ENCODE data around the gene CIAPIN1. TPM values are rescaled to one million over a fixed set of nuclear protein-coding genes. Genes with fewer than 3 reads are reported as not detected.
"Not testable (repeated sequence)": the region's sequence is repeated elsewhere in the genome, so short reads cannot be mapped to it uniquely, and the experiment has no call there.

Gene CIAPIN1
- total and polyA plus RNA-seq, 5 donors, result 32.1 to 63.2 (median 52.1) TPM

DNA sequence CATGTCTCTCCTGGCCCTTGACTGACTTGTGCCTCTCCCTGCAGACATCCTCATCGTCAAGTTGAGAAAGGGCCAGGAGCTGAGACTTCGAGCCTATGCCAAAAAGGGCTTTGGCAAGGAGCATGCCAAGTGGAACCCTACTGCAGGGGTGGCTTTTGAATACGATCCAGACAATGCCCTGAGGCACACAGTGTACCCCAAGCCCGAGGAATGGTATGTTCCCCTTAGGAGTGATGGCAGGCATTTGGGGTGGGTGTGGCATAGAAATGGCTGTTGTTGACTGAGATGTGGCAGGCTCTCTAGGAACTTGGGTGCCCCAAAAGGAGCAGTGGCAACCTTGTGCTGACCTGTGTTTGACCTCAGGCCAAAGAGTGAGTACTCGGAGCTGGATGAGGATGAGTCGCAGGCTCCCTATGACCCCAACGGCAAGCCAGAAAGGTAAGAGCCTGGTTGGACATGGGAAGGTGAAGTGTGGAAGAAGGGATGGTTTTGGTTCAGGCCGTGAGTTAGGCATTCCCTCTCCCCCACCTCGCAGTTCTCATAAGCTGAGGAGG is 22.8 kb upstream of the CIAPIN1 start:
- intact Hi-C loops (cut with DNase I), result loop anchor here in 1 of 4 donors (10.0 kb wide), 1 partner anchor 45 kb away; no protein-coding TSS in a partner anchor
- peak; percentile 3 to 18 for ATAC-seq
- H3K9me3 ChIP-seq (ENCODE audit: control insufficient read depth, low read length), result no peaks in the 10 kb centered on the region
- WGBS, result 73% methylated on average over 9 of the region's 9 CpGs
- H3K4me1 ChIP-seq (ENCODE audit: control insufficient read depth, insufficient read depth, low read length), result peaks cover 9% of the 10 kb centered on the region
- no peak for DNase-seq
- no peak overlapping the region for H3K4me3 ChIP-seq (ENCODE audit: low read length)
- H3K27me3 ChIP-seq (ENCODE audit: control insufficient read depth, insufficient read depth), result no peaks in the 10 kb centered on the region
- H3K27ac ChIP-seq (ENCODE audit: low read length), result no peak overlapping the region

DNA sequence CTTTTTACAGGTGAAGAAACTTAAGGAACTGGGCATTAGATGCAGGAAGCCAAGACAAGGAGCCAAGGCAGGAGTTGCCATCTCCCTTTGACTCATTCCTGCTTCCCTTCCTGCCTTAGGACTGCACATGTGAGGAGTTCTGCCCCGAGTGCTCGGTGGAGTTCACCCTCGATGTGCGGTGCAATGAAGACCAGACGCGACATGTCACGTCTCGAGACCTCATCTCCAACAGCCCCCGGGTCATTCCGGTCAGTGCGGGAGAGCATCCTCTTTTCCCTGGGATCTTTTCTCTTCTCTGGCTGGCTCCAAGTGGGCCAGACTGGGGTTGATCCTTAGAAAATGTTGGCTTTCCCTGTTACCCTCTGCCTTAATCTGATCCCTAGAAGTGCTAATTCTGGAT is 21.9 kb upstream of the CIAPIN1 start:
- 78% methylated on average over 11 of the region's 11 CpGs for WGBS
- Histone ChIP-seq H3K9me3 (ENCODE audit: control insufficient read depth, low read length) (no peaks in the 10 kb centered on the region), H3K27ac (ENCODE audit: low read length) (no peak overlapping the region), H3K27me3 (ENCODE audit: control insufficient read depth, insufficient read depth) (no peaks in the 10 kb centered on the region), H3K4me1 (ENCODE audit: control insufficient read depth, insufficient read depth, low read length) (peaks cover 12% of the 10 kb centered on the region), H3K4me3 (ENCODE audit: low read length) (no peak overlapping the region)
- intact Hi-C loops (cut with DNase I), result loop anchor here in 1 of 4 donors (10.0 kb wide), 1 partner anchor 46 kb away; no protein-coding TSS in a partner anchor
- DNase-seq (no peak), ATAC-seq (no peak)

DNA sequence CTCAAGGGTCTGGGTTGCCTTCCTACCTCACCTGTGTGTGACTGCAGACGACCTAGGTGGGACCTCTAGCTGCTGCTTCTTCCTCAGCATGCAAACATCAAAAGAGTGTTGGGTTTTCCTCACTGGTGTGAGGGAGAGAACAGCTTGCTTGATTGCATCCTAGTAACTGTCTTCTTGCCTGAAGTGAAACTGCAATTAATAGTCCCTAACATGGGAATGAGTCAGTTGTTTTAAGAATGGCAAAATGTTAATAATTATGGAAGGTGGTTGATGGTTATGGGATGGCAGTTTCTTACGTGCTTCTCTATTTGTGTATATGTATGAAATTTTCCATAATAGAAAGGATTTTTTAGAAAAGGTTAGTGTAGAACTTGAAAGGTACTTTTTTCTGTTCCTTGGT is 21.2 kb upstream of the CIAPIN1 start:
- intact Hi-C loops (cut with DNase I), result loop anchor here in 1 of 4 donors (10.0 kb wide), 1 partner anchor 46 kb away; no protein-coding TSS in a partner anchor
- DNase-seq (no peak), ATAC-seq (no peak)
- H3K27me3 ChIP-seq (ENCODE audit: control insufficient read depth, insufficient read depth), result no peaks in the 10 kb centered on the region
- H3K9me3 ChIP-seq (ENCODE audit: control insufficient read depth, low read length), result no peaks in the 10 kb centered on the region
- no peak overlapping the region for H3K4me3 ChIP-seq (ENCODE audit: low read length)
- H3K4me1 ChIP-seq (ENCODE audit: control insufficient read depth, insufficient read depth, low read length), result peaks cover 12% of the 10 kb centered on the region
- WGBS, result 92% methylated on average over 2 of the region's 2 CpGs
- no peak overlapping the region for H3K27ac ChIP-seq (ENCODE audit: low read length)

DNA sequence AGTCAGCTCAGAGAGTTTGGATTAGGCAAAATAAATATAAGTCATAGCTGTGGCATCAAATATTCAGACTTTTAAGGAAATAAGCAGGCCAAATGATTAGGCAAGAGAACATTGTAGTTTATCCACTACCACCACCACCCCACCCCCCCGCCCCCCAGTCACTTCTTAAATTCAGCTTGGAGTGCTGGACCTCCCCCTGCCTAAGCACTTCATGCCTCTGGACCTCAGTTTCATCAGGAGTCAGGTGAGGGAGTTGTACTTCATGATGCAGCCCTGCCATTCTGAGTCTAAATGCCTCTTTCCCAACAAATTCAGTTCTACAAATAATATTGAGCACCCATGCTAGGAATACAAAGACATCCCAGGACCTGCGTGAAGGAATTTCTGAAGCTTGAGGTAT is 17.3 kb upstream of the CIAPIN1 start:
- peaks cover 3% of the 10 kb centered on the region for H3K4me1 ChIP-seq (ENCODE audit: control insufficient read depth, insufficient read depth, low read length)
- no peak for ATAC-seq

DNA sequence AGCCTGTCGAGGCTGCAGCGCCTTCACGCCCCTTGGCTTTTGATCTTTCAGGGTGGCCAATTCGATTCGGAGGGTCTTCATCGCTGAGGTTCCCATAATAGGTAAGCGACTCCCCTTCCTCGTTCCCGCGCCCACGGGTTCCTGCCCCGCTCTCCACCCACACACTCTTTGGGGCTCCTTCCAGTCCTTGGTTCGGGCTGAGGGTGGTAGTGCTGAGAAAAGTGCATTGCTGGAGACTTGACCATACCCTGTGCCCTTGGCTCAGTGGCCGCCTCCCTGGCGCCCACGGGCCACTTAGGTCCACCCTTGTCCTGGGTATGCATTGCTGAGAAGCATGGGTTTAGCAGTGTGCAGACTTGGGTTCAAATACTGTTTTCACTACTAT is 15.8 kb upstream of the CIAPIN1 start:
- Histone ChIP-seq H3K4me1 (ENCODE audit: control insufficient read depth, insufficient read depth, low read length) (peaks cover 3% of the 10 kb centered on the region), H3K9me3 (ENCODE audit: control insufficient read depth, low read length) (no peaks in the 10 kb centered on the region), H3K27me3 (ENCODE audit: control insufficient read depth, insufficient read depth) (no peaks in the 10 kb centered on the region), H3K4me3 (ENCODE audit: low read length) (peak overlapping the region; percentile 100), H3K27ac (ENCODE audit: low read length) (peak overlapping the region; percentile 54)
- ATAC-seq, result peak; percentile 48 to 53
- DNase-seq, result no peak
- under 1% methylated on average over 16 of the region's 16 CpGs for WGBS
- intact Hi-C loops (cut with DNase I), result loop anchor here in 1 of 4 donors (10.0 kb wide), 1 partner anchor 52 kb away; no protein-coding TSS in a partner anchor

More for the DNA sequence above, 17.3 kb upstream of the CIAPIN1 start:
- Histone ChIP-seq H3K27me3 (ENCODE audit: control insufficient read depth, insufficient read depth) (no peaks in the 10 kb centered on the region), H3K27ac (ENCODE audit: low read length) (no peak overlapping the region), H3K4me3 (ENCODE audit: low read length) (no peak overlapping the region), H3K9me3 (ENCODE audit: control insufficient read depth, low read length) (no peaks in the 10 kb centered on the region)
- no peak for DNase-seq
- intact Hi-C loops (cut with DNase I), result loop anchor here in 1 of 4 donors (10.0 kb wide), 1 partner anchor 50 kb away; no protein-coding TSS in a partner anchor
- 95% methylated on average over 2 of the region's 2 CpGs for WGBS

DNA sequence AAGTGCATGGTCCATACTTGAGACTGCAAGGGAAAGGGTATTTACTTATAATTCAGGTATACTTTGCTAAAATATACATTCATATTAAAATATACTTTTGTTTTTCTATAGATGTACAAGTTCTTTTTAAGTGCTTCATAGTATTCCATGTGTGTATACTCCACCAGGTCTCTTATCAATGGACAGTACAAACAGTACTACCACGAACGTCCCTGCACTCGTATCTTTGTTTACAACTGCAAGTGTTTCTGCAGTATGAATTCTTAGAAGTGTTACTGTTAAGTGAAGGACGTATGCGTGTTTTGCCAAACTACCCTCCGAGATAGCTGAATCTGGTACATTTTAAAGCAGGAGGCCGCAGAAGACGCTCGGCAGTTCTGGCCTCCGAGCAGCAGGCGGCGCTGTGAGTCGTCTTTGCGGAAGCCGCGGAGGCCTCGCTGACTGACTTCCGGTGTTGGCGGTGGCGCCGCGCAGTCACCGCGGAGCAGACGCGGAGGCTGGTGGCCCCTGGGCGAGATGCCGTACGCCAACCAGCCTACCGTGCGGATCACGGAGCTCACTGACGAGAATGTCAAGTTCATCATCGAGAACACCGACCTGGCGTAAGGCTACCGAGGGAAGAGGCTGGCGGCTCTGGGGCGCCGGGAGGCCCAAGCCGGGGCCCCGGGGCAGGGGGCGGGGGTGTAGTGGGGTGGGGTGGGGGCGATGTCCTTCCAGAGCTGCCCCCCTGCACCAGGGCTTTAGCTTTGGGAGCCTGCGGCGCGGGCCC is 15.2 kb upstream of the CIAPIN1 start, which contains the start of gene POLR2C:
Gene POLR2C, plus strand, starts transcription at position 471 of the 769 bp plus-strand sequence. Its CDS starts 46 bp downstream, at position 517.
- intact Hi-C loops (cut with DNase I), result loop anchor here in 1 of 4 donors (10.0 kb wide), 1 partner anchor 52 kb away; no protein-coding TSS in a partner anchor

DNA sequence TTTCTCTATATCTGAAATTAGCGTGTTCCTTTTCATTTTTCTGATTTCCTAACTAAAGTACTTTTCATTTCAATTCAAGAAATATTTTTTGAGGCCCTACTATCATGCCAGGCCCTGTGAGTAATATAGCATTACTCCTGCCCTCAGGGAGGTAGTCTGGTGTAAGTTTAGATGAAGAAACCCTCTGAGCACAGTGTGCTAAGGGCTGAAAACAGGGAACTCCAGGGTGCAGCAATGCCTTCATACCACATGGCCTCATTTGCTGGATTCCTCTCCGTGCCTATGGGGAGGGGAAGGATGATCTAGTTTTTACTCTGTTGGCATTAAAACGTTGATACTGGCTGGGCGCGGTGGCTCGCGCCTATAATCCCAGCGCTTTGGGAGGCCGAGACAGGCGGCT is 4.8 kb upstream of the CIAPIN1 start:
- ATAC-seq, result no peak
- Histone ChIP-seq H3K27me3 (ENCODE audit: control insufficient read depth, insufficient read depth) (no peaks in the 10 kb centered on the region), H3K4me3 (ENCODE audit: low read length) (no peak overlapping the region), H3K9me3 (ENCODE audit: control insufficient read depth, low read length) (no peaks in the 10 kb centered on the region), H3K4me1 (ENCODE audit: control insufficient read depth, insufficient read depth, low read length) (no peaks in the 10 kb centered on the region), H3K27ac (ENCODE audit: low read length) (no peak overlapping the region)
- intact Hi-C loops (cut with DNase I), result no loop called here
- WGBS, result 96% methylated on average over 10 of the region's 10 CpGs
- DNase-seq, result no peak

More for the DNA sequence above, 15.2 kb upstream of the CIAPIN1 start, which contains the start of gene POLR2C:
- peak within 1 kb of the TSS; percentile 100 for H3K4me3 ChIP-seq (ENCODE audit: low read length)
- no peaks in the 10 kb centered on the region for H3K27me3 ChIP-seq (ENCODE audit: control insufficient read depth, insufficient read depth)
- WGBS, result under 1% methylated on average over 47 of the region's 47 CpGs
- peak; percentile 90 to 96 (median 96) for DNase-seq
- peak; percentile 90 to 91 for ATAC-seq
- no peaks in the 10 kb centered on the region for H3K9me3 ChIP-seq (ENCODE audit: control insufficient read depth, low read length)
- H3K4me1 ChIP-seq (ENCODE audit: control insufficient read depth, insufficient read depth, low read length), result peaks cover 3% of the 10 kb centered on the region
- H3K27ac ChIP-seq (ENCODE audit: low read length), result peak within 1 kb of the TSS; percentile 56

DNA sequence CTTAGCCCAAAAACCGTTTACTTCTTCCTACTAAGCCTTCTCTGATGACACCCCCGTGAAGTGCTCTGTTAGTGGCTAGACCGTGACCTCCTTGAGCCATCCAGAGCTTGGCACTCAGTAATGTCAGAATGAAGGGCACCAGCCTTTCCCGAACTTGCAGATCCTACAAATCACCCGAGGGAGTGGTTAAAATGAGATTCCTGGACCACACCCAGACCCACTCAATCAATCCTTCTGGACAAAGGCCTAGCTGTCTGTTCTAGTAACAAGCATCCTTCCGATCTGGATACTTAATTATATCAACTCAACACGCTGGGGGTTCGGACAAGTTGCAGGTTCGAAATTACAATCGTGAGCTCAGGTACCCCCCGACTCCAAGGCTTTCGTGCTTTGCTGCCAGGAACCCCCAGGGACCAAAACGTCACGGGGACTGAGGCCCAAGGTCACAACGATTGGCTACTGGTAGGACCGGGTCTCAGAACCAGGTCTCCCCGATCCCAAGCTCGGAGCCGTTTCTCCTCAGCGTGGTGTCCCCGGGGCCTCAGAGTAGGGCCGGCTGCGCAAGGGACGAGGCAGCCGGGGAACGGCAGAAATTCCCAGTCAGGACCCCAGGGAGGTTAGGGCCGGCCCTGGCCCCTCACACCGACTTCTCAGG is 527 bp downstream of the CIAPIN1 start:
- peak overlapping the region; percentile 85 for H3K4me3 ChIP-seq (ENCODE audit: low read length)
- H3K27me3 ChIP-seq (ENCODE audit: control insufficient read depth, insufficient read depth), result no peaks in the 10 kb centered on the region
- H3K9me3 ChIP-seq (ENCODE audit: control insufficient read depth, low read length), result no peaks in the 10 kb centered on the region
- no peaks in the 10 kb centered on the region for H3K4me1 ChIP-seq (ENCODE audit: control insufficient read depth, insufficient read depth, low read length)
- WGBS, result 2% methylated on average over 28 of the region's 28 CpGs
- DNase-seq, result peak; percentile 65 to 77 (median 77)
- peak overlapping the region; percentile 91 for H3K27ac ChIP-seq (ENCODE audit: low read length)
- intact Hi-C loops (cut with DNase I), result no loop called here
- peak; percentile 42 to 54 for ATAC-seq

DNA sequence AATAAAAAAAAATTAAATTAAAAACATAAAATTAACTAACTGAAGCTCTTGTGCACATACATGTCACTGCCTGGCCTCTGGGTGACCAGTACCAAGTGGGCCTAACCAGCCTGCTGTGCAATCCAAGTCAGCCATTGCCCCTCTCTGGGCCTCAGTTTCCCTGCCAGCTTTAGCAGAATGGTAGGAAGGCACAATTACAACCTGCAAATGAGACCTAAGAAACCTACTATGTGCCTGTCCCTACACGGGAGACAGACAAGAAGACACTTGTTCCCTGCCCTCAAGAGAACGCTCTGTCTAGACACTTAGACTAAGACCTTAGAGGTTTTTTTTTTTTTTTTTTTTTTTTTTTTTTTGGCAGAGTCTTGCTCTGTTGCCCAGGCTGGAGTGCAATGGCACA is 1.7 kb downstream of the CIAPIN1 start:
- Histone ChIP-seq H3K27me3 (ENCODE audit: control insufficient read depth, insufficient read depth) (no peaks in the 10 kb centered on the region), H3K9me3 (ENCODE audit: control insufficient read depth, low read length) (no peaks in the 10 kb centered on the region), H3K27ac (ENCODE audit: low read length) (no peak overlapping the region), H3K4me3 (ENCODE audit: low read length) (no peak overlapping the region), H3K4me1 (ENCODE audit: control insufficient read depth, insufficient read depth, low read length) (no peaks in the 10 kb centered on the region)
- intact Hi-C loops (cut with DNase I), result no loop called here
- DNase-seq (no peak), ATAC-seq (no peak)
- 98% methylated on average over 2 of the region's 2 CpGs for WGBS

DNA sequence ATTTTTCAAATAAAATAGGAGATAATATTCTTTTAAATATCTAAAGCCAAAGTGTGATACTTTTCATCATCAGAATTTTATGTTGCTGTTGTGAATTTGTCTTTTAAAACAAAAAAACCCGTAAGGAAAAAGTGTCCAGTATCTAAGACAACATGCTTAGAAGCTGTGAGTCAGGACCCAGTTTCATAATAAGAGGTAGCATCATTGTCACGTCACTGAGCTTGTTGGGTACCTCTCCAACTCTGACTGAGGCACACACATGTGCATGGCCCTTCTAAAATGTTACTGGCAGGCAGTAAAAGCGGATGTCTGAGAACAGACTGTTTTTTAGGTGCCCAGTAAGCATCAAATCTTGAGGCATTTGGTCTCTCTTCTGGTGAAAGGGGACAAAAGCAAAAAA is 2.5 kb downstream of the CIAPIN1 start:
- no peak overlapping the region for H3K4me3 ChIP-seq (ENCODE audit: low read length)
- WGBS, result 76% methylated on average over 3 of the region's 3 CpGs
- intact Hi-C loops (cut with DNase I), result no loop called here
- no peaks in the 10 kb centered on the region for H3K9me3 ChIP-seq (ENCODE audit: control insufficient read depth, low read length)
- no peaks in the 10 kb centered on the region for H3K4me1 ChIP-seq (ENCODE audit: control insufficient read depth, insufficient read depth, low read length)
- ATAC-seq, result no peak
- no peaks in the 10 kb centered on the region for H3K27me3 ChIP-seq (ENCODE audit: control insufficient read depth, insufficient read depth)
- DNase-seq, result no peak
- H3K27ac ChIP-seq (ENCODE audit: low read length), result no peak overlapping the region

DNA sequence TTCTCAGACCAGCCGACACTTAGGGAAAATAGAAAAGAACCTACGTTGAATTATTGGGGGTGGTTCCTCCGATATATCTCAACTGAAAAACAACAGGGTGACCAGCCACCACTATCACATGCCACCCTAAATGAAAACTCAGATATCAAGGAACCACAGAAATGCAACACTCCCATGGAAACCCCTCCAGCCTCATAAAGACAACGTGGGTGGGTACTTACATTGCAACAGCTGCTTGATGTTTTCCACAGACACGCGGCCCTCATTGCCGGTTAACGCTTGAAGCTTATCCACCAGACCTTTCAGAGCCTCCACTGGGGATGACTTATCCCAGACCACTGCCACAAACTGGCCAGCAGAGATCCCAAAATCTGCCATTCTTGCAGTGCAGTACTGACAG is 6.6 kb downstream of the CIAPIN1 start:
- H3K9me3 ChIP-seq (ENCODE audit: control insufficient read depth, low read length); H3K4me3 ChIP-seq (ENCODE audit: low read length); ATAC-seq; intact Hi-C loops (cut with DNase I); H3K27me3 ChIP-seq (ENCODE audit: control insufficient read depth, insufficient read depth); DNase-seq; H3K27ac ChIP-seq (ENCODE audit: low read length); H3K4me1 ChIP-seq (ENCODE audit: control insufficient read depth, insufficient read depth, low read length): not testable (repeated sequence)
- 95% methylated on average over 8 of the region's 8 CpGs for whole genome bisulfite sequencing
